Immature natural killer cell (primary cell): Measurements from ENCODE around the gene ST6GALNAC1. TPM values are rescaled to one million over a fixed set of nuclear protein-coding genes. Genes with fewer than 3 reads are reported as not detected.

ENCODE experiments used
- DNase-seq, 3 donors: peaks; one replicate each; pipeline ENCODE4 v3.0.0; 2022; ENCODE audit warnings: mixed read lengths in 1 of 3
- H3K27ac Mint-ChIP-seq, 6 donors: one replicate each; pipeline ENCODE4 v1.8.0; 2020; ENCODE audit warnings: mixed read lengths in 6 of 6, mild to moderate bottlenecking in 5 of 6, inconsistent platforms in 4 of 6, moderate library complexity in 3 of 6
- H3K27me3 Mint-ChIP-seq, 3 donors: one replicate each; pipeline ENCODE4 v1.8.0; 2020 to 2021; ENCODE audit warnings: low read depth in 3 of 3, mild to moderate bottlenecking in 3 of 3, mixed read lengths in 3 of 3, moderate library complexity in 3 of 3, inconsistent platforms in 1 of 3
- H3K36me3 Mint-ChIP-seq, 3 donors: one replicate each; pipeline ENCODE4 v1.8.0; 2020; ENCODE audit warnings: mixed read lengths in 3 of 3, inconsistent platforms in 2 of 3, mild to moderate bottlenecking in 2 of 3
- H3K4me1 Mint-ChIP-seq, 2 donors: one replicate each; pipeline ENCODE4 v1.8.0; 2020; ENCODE audit warnings: inconsistent platforms in 2 of 2, mild to moderate bottlenecking in 2 of 2, mixed read lengths in 2 of 2, moderate library complexity in 1 of 2
- H3K4me3 Mint-ChIP-seq, 5 donors: one replicate each; pipeline ENCODE4 v1.8.0; 2020; ENCODE audit warnings: mild to moderate bottlenecking in 5 of 5, mixed read lengths in 5 of 5, inconsistent platforms in 3 of 5, moderate library complexity in 3 of 5
- H3K9me3 Mint-ChIP-seq, 6 donors: one replicate each; pipeline ENCODE4 v1.8.0; 2020; ENCODE audit warnings: mild to moderate bottlenecking in 6 of 6, mixed read lengths in 6 of 6, inconsistent platforms in 4 of 6, moderate library complexity in 3 of 6
- polyA plus RNA-seq, 3 donors: library from polyadenylated mRNA; unstranded; fragments of 300-500 nt; fragmentation: Illumina TruSeq; gene quantifications; one replicate each; pipeline ENCODE4 v1.2.3, GENCODE V29; 2021

The ST6GALNAC1 gene
- polyA plus RNA-seq, 3 donors from 2014 or later, result not detected

GRCh38 chr17:76683011-76683755 lies 39.6 kb upstream of the ST6GALNAC1 start:
- peaks cover 0 to 6% (median 3%) of the 10 kb centered on the region in 3 donors for H3K36me3 Mint-ChIP-seq
- peak in 1 of 3 donors; percentile 24 for DNase-seq
- no peaks in the 10 kb centered on the region for H3K9me3 Mint-ChIP-seq
- peaks cover 0 to 10% (median 0%) of the 10 kb centered on the region in 3 donors for H3K27me3 Mint-ChIP-seq
- H3K27ac Mint-ChIP-seq, result peak overlapping the region in 2 of 6 donors; percentile 91 to 94
- H3K4me1 Mint-ChIP-seq, result peaks cover 26 to 32% of the 10 kb centered on the region in 2 donors
- peak overlapping the region in 1 of 5 donors; percentile 14 for H3K4me3 Mint-ChIP-seq

GRCh38 chr17:76682296-76682695 lies 38.7 kb upstream of the ST6GALNAC1 start:
- H3K36me3 Mint-ChIP-seq, result peaks cover 0 to 3% (median 0%) of the 10 kb centered on the region in 3 donors
- peak overlapping the region; percentile 66 to 94 (median 86) for H3K27ac Mint-ChIP-seq
- no peaks in the 10 kb centered on the region for H3K9me3 Mint-ChIP-seq
- peaks cover 0 to 10% (median 0%) of the 10 kb centered on the region in 3 donors for H3K27me3 Mint-ChIP-seq
- peak overlapping the region; percentile 55 to 84 (median 70) for H3K4me3 Mint-ChIP-seq
- H3K4me1 Mint-ChIP-seq, result peaks cover 26 to 32% of the 10 kb centered on the region in 2 donors
- peak; percentile 30 to 48 (median 30) for DNase-seq

DNA sequence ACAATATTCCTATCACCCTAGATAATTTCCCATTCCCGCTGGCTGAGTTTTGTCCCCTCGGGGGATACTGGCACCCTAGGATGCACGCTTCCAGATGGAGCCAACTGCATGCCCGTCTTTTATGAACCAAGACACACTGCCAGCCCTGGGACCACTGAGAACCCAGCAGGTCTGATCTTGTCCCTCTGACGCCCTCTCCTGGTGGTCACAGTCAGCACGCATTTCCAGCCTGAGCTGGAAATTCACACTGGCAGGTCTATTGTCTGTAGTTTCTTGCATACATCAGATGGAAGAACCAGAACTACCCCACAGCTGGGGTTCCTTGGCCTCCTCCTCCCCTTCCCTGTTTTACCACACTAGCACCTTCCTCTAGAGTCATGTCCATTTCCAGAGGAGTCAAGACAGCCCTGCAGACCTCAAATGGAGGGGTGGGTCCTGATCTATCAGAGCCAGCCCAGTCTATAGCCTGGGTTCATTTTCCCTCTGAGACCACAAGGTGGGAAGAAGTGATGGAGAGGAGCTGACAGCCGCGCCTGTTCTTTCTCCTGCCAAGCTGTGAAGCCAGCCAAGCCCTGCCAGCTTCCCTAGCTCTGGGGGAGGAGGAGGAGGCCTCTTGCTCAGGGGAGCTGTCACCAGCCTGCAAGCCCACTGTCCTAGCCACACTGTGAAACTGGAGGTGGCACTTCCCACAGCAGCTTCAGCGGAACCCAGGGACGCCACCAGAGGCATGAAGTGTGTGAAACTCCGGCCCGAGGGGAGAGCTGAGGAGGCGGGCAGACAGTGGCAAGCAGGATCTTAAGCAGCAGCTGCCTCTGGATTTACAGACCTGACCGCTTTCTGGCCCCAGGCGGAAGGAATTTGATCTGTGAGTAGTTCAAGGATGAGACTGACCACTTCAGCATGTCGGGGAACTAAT lies 37.9 kb upstream of the ST6GALNAC1 start:
- DNase-seq, result peak; percentile 62 to 75 (median 66)
- Mint-ChIP-seq H3K27ac (peak overlapping the region; percentile 66 to 94 (median 86)), H3K9me3 (no peaks in the 10 kb centered on the region), H3K27me3 (peaks cover 0 to 10% (median under 1%) of the 10 kb centered on the region in 3 donors), H3K4me1 (peaks cover 26 to 32% of the 10 kb centered on the region in 2 donors), H3K4me3 (peak overlapping the region; percentile 55 to 84 (median 70)), H3K36me3 (peaks cover 0 to 3% (median 0%) of the 10 kb centered on the region in 3 donors)

DNA sequence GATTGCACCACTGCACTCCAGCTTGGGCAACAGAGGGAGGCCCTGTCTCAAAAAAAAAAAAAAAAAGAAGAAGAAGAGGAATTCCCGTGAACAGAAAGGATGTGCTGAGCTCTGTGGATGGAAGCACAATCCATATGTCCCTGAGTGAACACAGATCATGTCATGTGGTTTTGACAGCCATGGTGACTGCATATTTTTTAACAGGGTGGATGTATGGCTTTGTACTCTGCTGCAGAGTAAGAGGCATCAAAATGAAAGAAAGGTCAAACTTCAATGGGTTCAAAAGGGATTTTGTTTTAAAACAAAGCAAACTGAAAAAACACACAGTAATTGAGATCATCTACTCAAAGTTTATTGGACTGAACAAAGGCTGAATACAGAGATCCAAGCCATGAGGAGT lies 35.7 kb upstream of the ST6GALNAC1 start:
- DNase-seq, result no peak
- Mint-ChIP-seq H3K27me3 (peaks cover 0 to 10% (median 3%) of the 10 kb centered on the region in 3 donors), H3K9me3 (no peaks in the 10 kb centered on the region), H3K27ac (peak overlapping the region in 1 of 6 donors; percentile 56), H3K4me3 (peak overlapping the region in 1 of 5 donors; percentile 62), H3K4me1 (peaks cover 26 to 32% of the 10 kb centered on the region in 2 donors), H3K36me3 (peaks cover 0 to 3% (median 0%) of the 10 kb centered on the region in 3 donors)

DNA sequence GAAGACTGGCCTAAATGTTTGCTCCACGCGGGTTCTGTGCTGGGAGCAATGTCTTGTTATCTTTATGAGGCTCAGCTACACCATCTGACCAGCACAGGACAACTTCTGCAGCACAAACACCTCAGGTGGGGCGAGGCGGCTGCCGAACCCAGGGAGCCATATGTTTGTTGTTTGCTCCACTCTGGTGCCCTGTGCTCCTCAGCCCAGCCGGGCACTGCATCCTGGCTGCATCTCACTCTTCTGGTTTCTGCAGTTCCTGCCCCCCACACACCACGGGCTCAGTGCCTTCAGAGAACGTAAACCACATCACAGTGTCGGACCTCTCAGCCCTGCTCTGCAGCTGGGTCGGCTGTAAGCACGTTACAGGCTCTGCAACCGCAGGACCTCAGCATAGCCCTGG lies 34.8 kb upstream of the ST6GALNAC1 start:
- Mint-ChIP-seq H3K4me3 (no peak overlapping the region), H3K27me3 (peaks cover 0 to 8% (median 3%) of the 10 kb centered on the region in 3 donors), H3K4me1 (peaks cover 26 to 31% of the 10 kb centered on the region in 2 donors), H3K9me3 (no peaks in the 10 kb centered on the region), H3K27ac (no peak overlapping the region), H3K36me3 (peaks cover 0 to 3% (median 0%) of the 10 kb centered on the region in 3 donors)
- DNase-seq, result peak; percentile 67 to 76 (median 71)

- H3K36me3 Mint-ChIP-seq, result peaks cover 0 to 3% (median 0%) of the 10 kb centered on the region in 3 donors
- H3K4me3 Mint-ChIP-seq, result no peak overlapping the region
- H3K9me3 Mint-ChIP-seq, result no peaks in the 10 kb centered on the region
- no peak for DNase-seq
- peaks cover 27% of the 10 kb centered on the region in 2 donors for H3K4me1 Mint-ChIP-seq
- H3K27me3 Mint-ChIP-seq, result peaks cover 0 to 8% (median 5%) of the 10 kb centered on the region in 3 donors
- no peak overlapping the region for H3K27ac Mint-ChIP-seq
These were observed 33.8 kb upstream of the ST6GALNAC1 start for GRCh38 chr17:76677406-76677805.

DNA sequence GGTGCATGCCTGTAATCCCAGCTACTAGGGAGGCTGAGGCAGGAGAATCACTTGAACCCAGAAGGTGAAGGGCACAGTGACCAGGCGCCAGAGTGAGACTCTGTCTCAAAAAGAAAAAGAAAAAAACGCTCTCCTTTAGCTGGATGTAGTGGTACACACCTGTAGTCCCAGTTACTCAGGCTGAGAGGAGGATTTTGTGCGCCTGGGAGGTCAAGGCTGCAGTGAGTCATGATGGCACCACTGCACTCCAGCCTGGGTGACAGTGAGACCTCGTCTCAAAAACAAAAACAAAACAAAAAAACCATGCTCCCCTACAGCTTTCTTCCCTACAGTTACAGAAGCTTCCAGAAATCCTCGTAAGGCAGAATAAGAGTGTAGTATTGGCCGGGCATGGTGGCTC lies 33.1 kb upstream of the ST6GALNAC1 start:
- no peak overlapping the region for H3K4me3 Mint-ChIP-seq
- peaks cover 0 to 3% (median 0%) of the 10 kb centered on the region in 3 donors for H3K36me3 Mint-ChIP-seq
- no peaks in the 10 kb centered on the region for H3K9me3 Mint-ChIP-seq
- no peak overlapping the region for H3K27ac Mint-ChIP-seq
- peaks cover 1 to 6% (median 5%) of the 10 kb centered on the region in 3 donors for H3K27me3 Mint-ChIP-seq
- no peak for DNase-seq
- H3K4me1 Mint-ChIP-seq, result peaks cover 27% of the 10 kb centered on the region in 2 donors

DNA sequence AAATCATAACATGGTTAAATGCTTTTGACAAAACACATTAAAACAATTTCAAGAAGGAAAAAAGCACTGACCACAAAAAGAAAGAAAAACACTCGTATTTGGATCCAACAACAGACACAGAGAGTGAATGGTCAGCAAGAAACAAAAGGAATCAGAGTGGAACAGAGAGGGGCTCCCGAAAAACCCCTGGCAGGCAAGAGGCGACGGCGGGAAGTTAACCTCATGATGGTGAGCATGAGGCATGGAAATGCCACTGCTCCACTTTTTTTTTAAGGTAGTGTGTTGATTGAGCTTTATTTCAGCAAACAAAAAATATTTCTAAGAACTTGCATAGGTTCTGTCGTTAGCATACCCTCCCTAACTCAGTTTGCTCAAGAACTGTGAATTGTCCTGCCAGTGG lies 32.1 kb upstream of the ST6GALNAC1 start:
- Mint-ChIP-seq H3K4me3 (no peak overlapping the region), H3K36me3 (no peaks in the 10 kb centered on the region), H3K4me1 (peaks cover 27 to 28% of the 10 kb centered on the region in 2 donors), H3K9me3 (no peaks in the 10 kb centered on the region), H3K27ac (no peak overlapping the region), H3K27me3 (peaks cover 5 to 8% (median 5%) of the 10 kb centered on the region in 3 donors)
- no peak for DNase-seq

GRCh38 chr17:76674600-76674999 lies 31.0 kb upstream of the ST6GALNAC1 start:
- Mint-ChIP-seq H3K9me3 (no peaks in the 10 kb centered on the region), H3K27ac (no peak overlapping the region), H3K36me3 (no peaks in the 10 kb centered on the region), H3K27me3 (peaks cover 5 to 8% (median 5%) of the 10 kb centered on the region in 3 donors), H3K4me1 (peaks cover 24 to 25% of the 10 kb centered on the region in 2 donors), H3K4me3 (no peak overlapping the region)
- no peak for DNase-seq

GRCh38 chr17:76673729-76674128 lies 30.2 kb upstream of the ST6GALNAC1 start:
- peaks cover 7 to 8% (median 7%) of the 10 kb centered on the region in 3 donors for H3K27me3 Mint-ChIP-seq
- H3K4me3 Mint-ChIP-seq, result peak overlapping the region in 1 of 5 donors; percentile 18
- H3K36me3 Mint-ChIP-seq, result no peaks in the 10 kb centered on the region
- no peak for DNase-seq
- peaks cover 24 to 25% of the 10 kb centered on the region in 2 donors for H3K4me1 Mint-ChIP-seq
- H3K27ac Mint-ChIP-seq, result peak overlapping the region in 1 of 6 donors; percentile 40
- H3K9me3 Mint-ChIP-seq, result no peaks in the 10 kb centered on the region

GRCh38 chr17:76672892-76673291 lies 29.3 kb upstream of the ST6GALNAC1 start:
- Mint-ChIP-seq H3K27ac (peak overlapping the region in 3 of 6 donors; percentile 90 to 97 (median 97)), H3K4me3 (peak overlapping the region; percentile 89 to 97 (median 94)), H3K4me1 (peaks cover 24 to 25% of the 10 kb centered on the region in 2 donors), H3K9me3 (no peaks in the 10 kb centered on the region), H3K27me3 (peaks cover 7 to 8% (median 7%) of the 10 kb centered on the region in 3 donors), H3K36me3 (no peaks in the 10 kb centered on the region)
- no peak for DNase-seq

DNA sequence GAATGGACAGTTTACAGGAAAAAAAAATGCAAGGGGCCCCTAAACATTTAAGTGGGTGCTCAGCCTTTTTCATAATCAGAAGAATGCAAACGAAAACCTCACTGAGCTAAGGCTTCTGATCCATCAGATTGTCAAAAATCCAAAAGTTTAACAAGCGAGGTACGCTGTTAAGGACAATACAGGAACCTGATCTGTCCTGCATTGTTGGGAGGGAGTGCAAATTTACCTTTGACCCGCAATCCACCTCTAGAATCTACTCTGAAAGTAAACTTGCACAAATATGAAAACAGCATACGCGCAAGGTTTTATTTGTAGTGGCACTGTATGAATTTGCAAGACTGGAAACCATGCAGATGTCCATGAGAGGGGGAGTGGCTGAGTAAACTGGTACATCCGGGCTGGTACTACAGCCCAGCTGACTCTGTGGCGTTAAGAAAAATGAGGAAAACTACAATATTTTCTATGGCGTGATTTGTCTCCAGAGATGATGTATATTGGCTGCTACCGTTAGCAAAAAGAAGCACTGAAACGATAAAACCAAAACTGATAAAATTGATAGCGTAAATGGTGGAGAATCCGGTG lies 28.8 kb upstream of the ST6GALNAC1 start:
- Mint-ChIP-seq H3K36me3 (no peaks in the 10 kb centered on the region), H3K4me1 (peaks cover 24 to 25% of the 10 kb centered on the region in 2 donors), H3K27me3 (peaks cover 7 to 8% (median 7%) of the 10 kb centered on the region in 3 donors), H3K9me3 (no peaks in the 10 kb centered on the region), H3K27ac (peak overlapping the region; percentile 90 to 98 (median 97)), H3K4me3 (peak overlapping the region; percentile 89 to 97 (median 94))
- no peak for DNase-seq

DNA sequence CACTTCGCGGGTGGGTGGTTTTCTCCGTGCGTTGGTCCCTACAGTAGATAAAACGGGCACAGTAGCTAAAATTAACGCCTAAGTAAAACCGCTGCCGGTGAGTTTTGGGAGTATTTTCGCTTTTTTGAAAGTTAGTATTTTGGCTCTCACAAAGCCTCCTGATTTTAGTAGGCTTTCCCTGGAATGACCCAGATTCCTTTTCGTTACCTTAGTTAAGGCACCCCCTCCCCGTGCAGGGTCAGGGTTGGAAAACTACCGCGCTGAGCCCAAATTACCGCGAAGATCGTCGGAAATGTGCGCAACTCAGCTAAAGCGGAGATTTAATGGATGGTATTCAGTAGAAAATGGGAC lies 28.3 kb upstream of the ST6GALNAC1 start:
- H3K9me3 Mint-ChIP-seq, result no peaks in the 10 kb centered on the region
- no peak for DNase-seq
- peak overlapping the region; percentile 89 to 97 (median 94) for H3K4me3 Mint-ChIP-seq
- peaks cover 24 to 25% of the 10 kb centered on the region in 2 donors for H3K4me1 Mint-ChIP-seq
- no peaks in the 10 kb centered on the region for H3K36me3 Mint-ChIP-seq
- H3K27ac Mint-ChIP-seq, result peak overlapping the region; percentile 90 to 98 (median 97)
- peaks cover 7 to 8% (median 8%) of the 10 kb centered on the region in 3 donors for H3K27me3 Mint-ChIP-seq
